Epidermal melanocyte (primary cell): ENCODE measurements around the gene BEX1.
"Not testable (repeated sequence)": the region's sequence is repeated elsewhere in the genome, so short reads cannot be mapped to it uniquely, and the experiment has no call there.

Source experiments
- DNase-seq: peaks from one replicate; pipeline ENCODE4 v3.0.0; 2011; ENCODE audit warnings: low spot score; ENCODE audit not compliant: insufficient read length

The BEX1 gene

DNA sequence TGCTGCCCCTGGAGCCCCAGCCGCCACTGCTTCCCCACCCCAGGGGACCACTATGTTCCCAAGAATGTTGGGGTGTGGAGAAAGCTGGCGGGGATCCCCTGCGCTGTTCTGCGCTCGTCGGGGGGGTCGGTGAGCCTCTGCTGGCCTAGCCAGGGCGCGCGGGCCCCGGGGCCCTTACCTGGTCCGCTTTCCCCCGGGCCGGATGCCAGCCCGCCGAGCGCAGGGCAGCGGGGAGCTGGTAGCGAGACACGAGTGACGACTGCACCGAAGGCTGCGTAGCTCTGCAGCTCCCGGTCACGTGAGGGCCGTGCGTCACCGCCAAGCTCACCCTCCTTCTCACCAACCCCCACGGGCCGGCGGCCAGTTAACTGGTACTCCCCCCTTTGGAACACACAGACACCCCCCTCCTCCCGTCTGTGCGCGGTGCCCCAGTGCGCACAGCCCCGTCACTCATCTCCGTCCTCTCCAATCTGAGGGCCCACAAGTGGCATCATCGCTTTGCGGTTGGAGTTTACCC is at the start of gene BEX1:
BEX1 (minus strand) TSS at position 254 of the 517 bp plus-strand sequence. CDS start 897 bp downstream, outside the sequence.
- DNase-seq, result no peak

DNA sequence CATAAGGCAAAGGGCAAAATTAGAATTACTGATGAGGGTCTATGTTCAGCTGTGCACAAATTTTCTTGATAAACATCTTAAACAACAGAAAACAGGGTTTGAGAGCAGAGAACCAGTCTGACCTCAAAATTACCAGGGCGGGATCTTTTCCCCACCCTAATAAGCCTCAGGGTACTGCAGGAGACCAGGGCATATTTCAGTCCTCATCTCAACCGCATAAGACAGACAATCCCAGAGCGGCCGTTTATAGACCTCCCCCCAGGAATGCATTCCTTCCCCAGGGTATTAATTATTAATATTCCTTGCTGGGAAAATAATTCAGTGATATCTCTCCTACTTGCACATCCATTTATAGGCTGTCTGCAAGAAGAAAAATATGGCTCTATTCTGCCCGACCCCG is 45.5 kb upstream of the BEX1 start:
- not testable (repeated sequence) for DNase-seq

GRCh38 chrX:103107836-103108235 is 43.9 kb upstream of the BEX1 start:
- DNase-seq, result no peak

DNA sequence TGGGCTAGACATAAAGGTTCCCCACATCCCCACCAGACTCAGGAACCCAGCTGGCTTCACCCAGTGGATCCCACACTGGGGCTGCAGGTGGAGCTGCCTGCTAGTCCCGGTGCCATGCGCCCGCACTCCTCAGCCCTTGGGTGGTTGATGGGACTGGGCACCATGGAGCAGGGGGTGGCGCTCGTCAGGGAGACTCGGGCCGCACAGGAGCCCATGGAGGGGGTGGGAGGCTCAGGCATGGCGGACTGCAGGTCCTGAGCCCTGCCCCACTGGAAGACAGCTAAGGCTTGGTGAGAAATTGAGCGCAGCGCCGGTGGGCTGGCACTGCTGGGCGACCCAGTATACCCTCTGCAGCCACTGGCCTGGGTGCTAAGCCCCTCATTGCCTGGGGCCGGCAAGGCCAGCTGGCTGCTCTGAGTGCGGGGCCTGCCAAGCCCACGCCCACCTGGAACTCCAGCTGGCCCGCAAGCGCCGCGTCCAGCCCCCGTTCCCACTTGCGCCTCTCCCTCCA is 43.3 kb upstream of the BEX1 start:
- not testable (repeated sequence) for DNase-seq

DNA sequence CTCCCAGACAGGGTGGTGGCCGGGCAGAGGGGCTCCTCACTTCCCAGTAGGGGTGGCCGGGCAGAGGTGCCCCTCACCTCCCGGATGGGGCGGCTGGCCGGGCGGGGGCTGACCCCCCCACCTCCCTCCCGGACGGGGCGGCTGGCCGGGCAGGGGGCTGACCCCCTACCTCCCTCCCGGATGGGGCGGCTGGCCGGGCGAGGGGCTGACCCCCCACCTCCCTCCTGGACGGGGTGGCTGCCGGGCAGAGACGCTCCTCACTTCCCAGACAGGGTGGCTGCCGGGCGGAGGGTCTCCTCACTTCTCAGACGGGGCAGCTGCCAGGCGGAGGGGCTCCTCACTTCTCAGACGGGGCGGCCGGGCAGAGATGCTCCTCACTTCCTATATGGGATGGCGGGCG is 40.4 kb upstream of the BEX1 start:
- not testable (repeated sequence) for DNase-seq

GRCh38 chrX:103103866-103104265 is 39.9 kb upstream of the BEX1 start:
- DNase-seq, result not testable (repeated sequence)

DNA sequence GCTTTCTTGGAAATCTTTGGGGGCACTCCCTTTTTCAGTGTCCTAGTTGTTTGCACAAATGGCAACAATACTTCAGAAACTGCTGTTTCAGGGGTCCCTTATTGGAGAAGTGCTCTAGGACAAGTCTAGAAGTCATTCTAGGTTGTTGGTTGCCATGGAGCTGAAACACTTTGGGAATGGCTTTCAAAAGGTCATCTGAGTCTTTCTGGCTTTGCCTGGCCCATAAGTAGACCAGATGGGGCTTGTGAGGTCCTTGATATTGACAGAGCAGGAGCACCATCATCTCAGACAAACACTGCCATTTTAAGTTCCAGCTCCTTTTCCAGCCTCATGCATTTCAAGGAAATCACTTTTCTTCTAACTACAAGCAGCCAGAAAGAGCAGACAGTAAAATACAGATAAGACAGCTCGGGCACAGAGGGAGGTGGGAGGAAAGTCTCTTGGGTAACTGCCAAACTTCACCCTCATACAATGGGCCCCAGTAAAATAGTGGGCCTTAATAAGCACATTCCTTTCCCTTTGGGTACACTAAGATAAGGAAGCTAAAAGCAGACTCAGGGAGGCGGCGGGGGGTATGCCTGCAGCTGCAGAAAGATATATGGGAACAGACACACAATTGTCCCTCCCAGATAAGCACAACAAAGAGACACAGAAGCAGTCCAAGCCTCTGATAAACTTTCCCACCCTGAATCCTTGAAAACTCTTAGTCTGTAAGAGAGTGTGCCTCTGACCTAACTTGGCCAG is 37.5 kb upstream of the BEX1 start:
- DNase-seq, result no peak

DNA sequence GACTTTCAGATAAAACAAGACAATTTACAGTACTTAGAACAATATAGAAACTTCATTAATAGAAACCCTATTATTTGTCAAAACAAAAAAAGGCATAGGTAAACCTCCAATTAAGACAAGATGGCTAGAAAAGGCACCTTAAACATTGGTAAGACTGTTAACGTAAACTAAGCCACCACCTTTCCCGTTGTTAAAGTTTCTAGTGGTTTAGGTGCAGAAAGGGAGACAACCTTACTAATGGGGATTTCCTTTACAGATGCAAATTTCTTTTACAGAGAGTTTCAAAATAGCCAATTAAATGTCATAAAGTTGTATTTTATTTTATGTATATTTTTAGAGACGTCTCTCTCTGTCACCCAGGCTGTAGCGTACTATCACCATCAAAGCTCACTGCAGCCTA is 36.5 kb upstream of the BEX1 start:
- no peak for DNase-seq

DNA sequence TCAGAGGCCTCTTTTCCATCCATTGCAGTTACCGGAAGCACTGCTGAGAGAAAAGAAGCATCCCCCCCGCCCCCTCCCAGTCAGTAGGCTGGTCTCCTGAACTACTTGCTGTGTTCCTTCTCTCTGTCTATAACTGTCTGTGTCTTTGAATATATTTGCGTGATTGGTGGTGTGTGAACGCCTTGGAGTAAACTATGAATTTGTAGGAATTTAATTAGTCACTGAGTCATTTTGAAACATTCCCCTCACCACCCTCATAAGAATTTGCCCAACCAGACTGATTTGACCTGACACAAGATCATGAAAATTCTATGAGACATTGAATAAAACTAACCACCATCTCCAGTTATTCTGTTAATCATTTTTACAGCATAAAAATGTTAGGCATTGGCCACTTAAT is 35.7 kb upstream of the BEX1 start:
- no peak for DNase-seq

GRCh38 chrX:103098488-103098887 is 34.5 kb upstream of the BEX1 start:
- DNase-seq, result no peak

- no peak for DNase-seq
Measured at GRCh38 chrX:103092942-103093341, 29.0 kb upstream of the BEX1 start, which contains the start of gene NXF3. TSS of gene NXF3 (minus strand) at chrX:103093143. CDS start at chrX:103093023, 120 bp downstream.

GRCh38 chrX:103081051-103081450 is 17.1 kb upstream of the BEX1 start:
- no peak for DNase-seq

DNA sequence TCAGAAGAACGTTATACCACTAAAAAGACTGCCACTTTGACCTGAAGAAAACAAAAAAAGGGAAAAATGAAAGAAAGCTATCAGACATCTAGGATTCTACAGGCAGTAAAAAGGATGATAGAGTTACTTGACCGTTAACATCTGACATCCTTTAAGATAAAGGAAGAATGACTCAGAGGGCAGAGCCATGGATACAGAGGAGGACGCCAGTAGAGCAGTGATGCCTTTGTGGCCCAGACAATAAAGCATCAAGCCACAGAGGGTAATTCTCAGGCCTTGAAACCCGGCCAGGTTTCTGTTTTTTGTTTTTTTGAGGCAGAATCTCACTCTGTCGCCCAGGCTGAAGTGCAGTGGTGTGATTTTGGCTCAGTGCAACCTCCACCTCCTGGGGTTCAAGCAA is 9.5 kb upstream of the BEX1 start:
- DNase-seq, result no peak

DNA sequence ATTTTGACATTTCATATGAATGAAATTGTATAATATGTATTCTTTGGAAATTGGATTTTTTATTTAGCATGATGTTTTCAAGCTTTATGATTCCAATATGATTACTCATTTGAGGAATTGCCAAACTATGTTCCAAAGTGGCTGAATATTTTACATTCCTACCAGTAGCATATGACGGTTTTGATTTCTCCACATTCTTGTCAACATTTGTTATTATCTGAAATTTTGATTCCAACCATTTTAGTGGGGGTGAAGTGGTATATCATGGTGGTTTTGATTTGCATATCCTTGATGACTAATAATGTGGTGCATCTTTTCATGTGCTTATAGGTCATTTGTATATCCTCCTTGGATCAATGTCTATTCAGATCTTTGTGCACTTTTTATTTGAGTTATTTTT is 2.6 kb upstream of the BEX1 start:
- DNase-seq, result no peak

DNA sequence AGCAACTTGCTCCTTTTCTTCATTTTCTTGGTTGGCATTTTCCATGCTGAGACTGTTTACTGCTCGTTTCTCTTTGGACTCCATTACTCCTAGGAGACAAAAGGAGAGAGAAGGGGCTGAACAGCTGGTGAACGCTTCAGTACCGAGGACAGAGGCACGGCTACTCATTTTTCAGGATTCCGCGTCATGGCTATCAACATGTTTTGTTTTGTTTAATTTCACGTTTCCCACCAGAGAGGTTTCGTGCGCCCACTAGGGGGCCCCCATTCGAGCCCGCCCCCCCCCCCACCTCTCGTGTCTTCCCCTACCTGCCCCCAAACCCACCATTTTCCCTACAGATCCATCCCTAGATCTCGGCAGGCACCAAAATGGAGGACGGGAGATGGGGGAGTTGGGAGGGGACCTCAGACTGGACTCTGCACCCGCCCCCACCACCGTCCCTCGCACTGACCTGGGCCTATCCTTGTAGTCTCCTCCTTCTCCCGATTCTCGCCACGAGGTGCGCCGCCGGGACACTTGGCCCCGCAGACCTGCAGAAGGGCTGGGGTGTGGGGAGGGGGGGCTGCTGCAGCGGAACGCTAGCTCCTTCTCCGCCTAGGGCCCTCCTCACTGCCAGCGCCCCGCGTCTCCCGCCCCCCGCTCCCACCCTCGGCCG is 653 bp downstream of the BEX1 start:
- no peak for DNase-seq

DNA sequence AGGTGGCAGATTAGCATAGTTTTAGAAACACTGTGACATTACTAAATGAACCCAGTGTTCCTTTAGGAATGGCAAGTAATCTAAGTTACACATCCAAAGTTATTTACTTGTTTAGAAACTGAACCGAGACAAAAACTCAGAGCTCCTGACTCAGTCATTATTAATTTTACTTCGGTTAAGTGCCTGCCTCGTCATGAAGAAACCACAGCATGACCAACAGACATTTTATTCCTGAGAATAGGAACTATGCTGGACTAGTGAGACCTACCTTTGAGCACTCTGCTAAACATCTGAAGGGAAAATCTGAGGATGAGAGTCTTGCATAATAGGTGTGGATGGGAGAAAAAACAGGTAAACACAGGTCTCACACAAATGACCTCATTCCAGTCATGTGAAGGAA is 2.5 kb downstream of the BEX1 start:
- no peak for DNase-seq

GRCh38 chrX:103056902-103057301 is 7.1 kb downstream of the BEX1 start:
- DNase-seq, result no peak

DNA sequence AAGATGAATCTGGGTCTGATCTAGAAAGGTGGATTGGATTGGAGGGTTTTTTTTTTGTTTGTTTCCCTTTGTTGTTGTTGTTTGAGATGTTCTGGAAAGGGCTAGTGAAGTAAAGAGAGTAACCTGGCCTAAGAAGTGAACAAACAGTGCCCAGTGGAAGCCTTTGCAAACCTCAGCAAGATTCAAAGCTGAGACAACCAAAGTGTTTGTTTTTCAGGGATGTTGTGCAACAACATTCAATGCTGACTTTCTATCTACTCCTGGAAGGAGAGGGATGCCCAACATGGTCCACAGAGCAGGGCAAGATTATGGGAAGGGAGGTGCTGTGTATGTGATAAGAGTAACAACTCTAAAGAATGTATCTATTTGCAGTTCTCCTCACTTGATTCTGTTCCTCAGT is 11.3 kb downstream of the BEX1 start:
- DNase-seq, result no peak

- no peak for DNase-seq
Measured at GRCh38 chrX:103051260-103051789, 12.6 kb downstream of the BEX1 start.

DNA sequence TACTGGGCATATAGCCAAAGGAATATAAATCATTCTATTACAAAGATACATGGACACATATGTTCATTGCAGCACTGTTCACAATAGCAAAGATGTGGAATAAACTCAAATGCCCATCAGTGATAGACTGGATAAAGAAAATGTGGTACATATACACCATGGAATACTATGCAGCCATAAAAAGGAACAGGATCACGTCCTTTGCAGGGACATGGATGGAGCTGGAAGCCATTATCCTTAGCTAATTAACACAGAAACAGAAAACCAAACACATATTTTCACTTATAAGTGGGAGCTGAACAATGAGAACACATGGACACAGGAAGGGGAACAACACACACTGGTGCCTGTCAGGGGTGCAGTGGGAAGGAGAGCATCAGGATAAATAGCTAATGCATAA is 30.6 kb downstream of the BEX1 start:
- not testable (repeated sequence) for DNase-seq

- no peak for DNase-seq
Measured at GRCh38 chrX:103017542-103017941, 46.4 kb downstream of the BEX1 start.

DNA sequence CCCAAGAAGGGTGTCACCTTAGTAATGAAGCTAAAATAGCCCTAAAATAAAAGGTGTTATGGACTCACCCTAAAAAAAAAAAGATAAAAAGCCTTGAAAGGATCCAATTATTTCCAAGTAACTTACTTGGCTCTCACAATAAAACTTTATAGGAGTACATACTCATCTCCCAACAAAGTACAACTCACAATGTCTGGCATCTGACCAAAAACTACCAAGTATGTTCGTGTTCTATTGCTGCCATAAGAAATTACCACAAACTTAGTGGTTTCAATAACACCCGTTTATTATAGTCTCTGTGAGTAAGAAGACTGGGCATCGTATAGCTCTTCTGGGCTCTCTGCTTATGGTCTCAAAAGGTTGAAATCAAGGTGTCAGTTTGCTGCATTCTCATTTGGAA is 51.0 kb downstream of the BEX1 start:
- no peak for DNase-seq
